GM06990 (cell line): ENCODE results near the gene NHSL2.
"Not testable (repeated sequence)": the region's sequence is repeated elsewhere in the genome, so short reads cannot be mapped to it uniquely, and the experiment has no call there.

ENCODE experiments used
- DNase-seq: peaks from one replicate; pipeline ENCODE4 v3.0.0-alpha.2; 2011; ENCODE audit not compliant: insufficient read length; ENCODE audit errors: extremely low read depth
- H3K27me3 ChIP-seq: replicated peaks from 2 replicates; pipeline ENCODE4 v1.6.0; 2011; ENCODE audit warnings: low read length; ENCODE audit not compliant: control insufficient read depth, insufficient read depth
- H3K36me3 ChIP-seq: 2 replicates; pipeline ENCODE4 v1.5.1; 2011; ENCODE audit warnings: low read length; ENCODE audit not compliant: control insufficient read depth, insufficient read depth
- H3K4me3 ChIP-seq: replicated peaks from 2 replicates; pipeline ENCODE4 v1.5.1; 2011; ENCODE audit warnings: low read depth, mild to moderate bottlenecking, control low read depth, low read length
- CTCF ChIP-seq: IDR thresholded peaks from 2 replicates; pipeline ENCODE4 v1.5.1; 2011; ENCODE audit warnings: low read length, control low read depth, mild to moderate bottlenecking, inconsistent platforms; ENCODE audit not compliant: insufficient read depth, poor library complexity, severe bottlenecking

The NHSL2 gene

GRCh38 chrX:71910643-71910985, at the start of gene NHSL2:
Gene NHSL2, plus strand, starts transcription at chrX:71910845.
- no peak for TF ChIP-seq CTCF
- DNase-seq, result no peak
- Histone ChIP-seq H3K4me3 (no peak within 1 kb of the TSS), H3K36me3 (no peaks in the 10 kb centered on the region), H3K27me3 (no peaks in the 10 kb centered on the region; the same call in 1 of the 2 replicates)

GRCh38 chrX:71867680-71868079, 43.0 kb upstream of the NHSL2 start:
- DNase-seq, result no peak
- Histone ChIP-seq H3K4me3 (no peak overlapping the region), H3K27me3 (no peaks in the 10 kb centered on the region), H3K36me3 (no peaks in the 10 kb centered on the region)
- no peak for TF ChIP-seq CTCF

GRCh38 chrX:71869566-71869965, 41.1 kb upstream of the NHSL2 start:
- not testable (repeated sequence) for H3K27me3 ChIP-seq, DNase-seq, H3K4me3 ChIP-seq

GRCh38 chrX:71870208-71871098, 40.2 kb upstream of the NHSL2 start:
- TF ChIP-seq CTCF, result peak; percentile 37
- DNase-seq, result no peak
- Histone ChIP-seq H3K36me3 (no peaks in the 10 kb centered on the region), H3K4me3 (no peak overlapping the region), H3K27me3 (no peaks in the 10 kb centered on the region)

More at GRCh38 chrX:71869566-71869965, 41.1 kb upstream of the NHSL2 start:
- not testable (repeated sequence) for H3K36me3 ChIP-seq

GRCh38 chrX:71871367-71871766, 39.3 kb upstream of the NHSL2 start:
- TF ChIP-seq CTCF, result no peak
- Histone ChIP-seq H3K27me3 (no peaks in the 10 kb centered on the region), H3K4me3 (no peak overlapping the region), H3K36me3 (no peaks in the 10 kb centered on the region)
- DNase-seq, result no peak

GRCh38 chrX:71872542-71873458, 37.8 kb upstream of the NHSL2 start:
- Histone ChIP-seq H3K36me3 (no peaks in the 10 kb centered on the region), H3K4me3 (no peak overlapping the region), H3K27me3 (no peaks in the 10 kb centered on the region)
- TF ChIP-seq CTCF, result no peak
- no peak for DNase-seq
